Measurements from ENCODE around the gene NFAM1. TPM values are rescaled to one million over a fixed set of nuclear protein-coding genes. Genes with fewer than 3 reads are reported as not detected.

NFAM1 gene
- polyA plus RNA-seq, 1 of the 3 experiments (the other 2 are of a cell fraction) = 0.02 TPM

DNA sequence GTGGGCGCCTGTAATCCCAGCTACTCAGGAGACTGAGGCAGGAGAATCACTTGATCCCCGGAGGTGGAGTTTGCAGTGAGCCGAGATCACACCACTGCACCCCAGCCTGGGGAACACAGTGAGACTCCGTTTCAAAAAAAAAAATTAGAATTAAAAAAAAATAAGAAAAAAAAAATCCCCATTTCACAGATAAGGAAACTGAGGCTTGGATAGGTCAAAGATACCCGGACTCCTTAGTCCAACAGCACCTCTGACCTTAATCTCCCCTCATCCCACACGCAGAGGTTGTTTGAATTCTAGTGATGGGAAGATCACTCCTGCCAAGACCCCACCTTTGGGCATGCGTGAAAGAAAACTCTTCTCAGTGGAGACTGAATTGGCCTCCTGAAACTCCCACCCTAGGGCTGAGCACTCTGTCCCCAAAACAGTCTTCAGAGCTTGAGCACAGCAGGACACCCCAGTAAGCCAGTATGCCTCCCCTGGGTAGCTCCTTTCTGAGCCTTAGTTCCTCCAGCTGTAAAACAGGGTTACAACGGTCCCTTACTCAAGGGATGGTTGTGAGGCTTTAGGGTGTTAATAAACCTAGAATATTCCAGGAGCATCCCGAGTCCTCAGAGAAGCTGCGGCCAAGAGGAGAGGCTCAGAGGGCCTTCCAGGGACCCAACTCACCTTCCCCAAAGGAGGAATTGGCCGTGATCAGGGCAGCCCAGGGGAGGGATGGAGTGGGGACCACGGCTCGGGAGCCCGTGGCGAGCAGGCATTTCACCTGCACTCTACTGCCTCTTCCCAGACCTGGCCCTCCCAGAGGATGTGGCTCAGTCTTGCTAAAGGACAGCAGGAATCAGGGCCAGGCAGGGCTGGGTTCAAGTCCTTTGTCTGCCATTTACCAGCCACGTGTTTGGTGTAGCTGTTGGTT lies 73.3 kb downstream of the NFAM1 start:
- Histone ChIP-seq H3K79me2 (ENCODE audit: insufficient read depth) (no peaks in the 10 kb centered on the region), H2AFZ (ENCODE audit: low read depth) (no peak overlapping the region), H4K20me1 (ENCODE audit: insufficient read depth) (no peaks in the 10 kb centered on the region), H3K36me3 (replicated peaks in 1 of 2; ENCODE audit: control insufficient read depth in 1 of 2, insufficient read depth in 2 of 2, low read length in 1 of 2) (no peaks in the 10 kb centered on the region), H3K4me1 (ENCODE audit: control insufficient read depth in 1 of 2, insufficient read depth in 2 of 2, low read depth in 1 of 2, low read length in 1 of 2) (peaks cover 0 to 4% of the 10 kb centered on the region in 2 experiments; a peak in 2 of 4 replicates), H3K27me3 (ENCODE audit: insufficient read depth) (no peaks in the 10 kb centered on the region), H3K27ac (ENCODE audit: low read depth in 2 of 2, low read length in 1 of 2) (no peak overlapping the region), H3K4me3 (ENCODE audit: low read depth in 2 of 2, low read length in 1 of 2) (no peak overlapping the region), H3K9ac (no peak overlapping the region), H3K9me2 (no peaks in the 10 kb centered on the region), H3K9me3 (no peaks in the 10 kb centered on the region), H3F3A (replicated peaks; ENCODE audit: insufficient read depth) (no peaks in the 10 kb centered on the region), H3K4me2 (no peak overlapping the region)
- WGBS (ENCODE audit: low lambda C conversion rate) = 67% methylated on average over 8 of the region's 16 CpGs
- ChIA-PET POLR2A (no interaction called here), CTCF (no interaction called here)
- no peak for DNase-seq
- TF ChIP-seq NFIC (IDR thresholded peaks at IDR 0.05; ENCODE audit: borderline replicate concordance) (no peak), MXI1 (IDR thresholded peaks at IDR 0.05; ENCODE audit: low read depth, low read length) (no peak), NRF1 (IDR thresholded peaks at IDR 0.05; ENCODE audit: low read depth, low read length) (no peak), SMC3 (IDR thresholded peaks at IDR 0.05; ENCODE audit: low read depth, low read length) (no peak), GATA2 (CRISPR knock-in tag; IDR thresholded peaks at IDR 0.05) (no peak), RAD21 (IDR thresholded peaks at IDR 0.05; ENCODE audit: low read length) (no peak), USF1 (IDR thresholded peaks at IDR 0.05; ENCODE audit: borderline replicate concordance, low read depth) (no peak), POLR2AphosphoS5 (IDR thresholded peaks at IDR 0.05; ENCODE audit: low read depth, low read length) (no peak), MEF2A (IDR thresholded peaks at IDR 0.05; ENCODE audit: borderline replicate concordance, low read depth) (no peak), SIN3A (IDR thresholded peaks at IDR 0.05; ENCODE audit: borderline replicate concordance, low read depth, low read length) (no peak), YY1 (IDR thresholded peaks at IDR 0.05; ENCODE audit: low read depth) (no peak), EZH2phosphoT487 (IDR thresholded peaks at IDR 0.05; ENCODE audit: borderline replicate concordance, low read depth) (no peak), RCOR1 (IDR thresholded peaks at IDR 0.05; ENCODE audit: low read length) (no peak)
- TF ChIP-seq, protein P1, sequence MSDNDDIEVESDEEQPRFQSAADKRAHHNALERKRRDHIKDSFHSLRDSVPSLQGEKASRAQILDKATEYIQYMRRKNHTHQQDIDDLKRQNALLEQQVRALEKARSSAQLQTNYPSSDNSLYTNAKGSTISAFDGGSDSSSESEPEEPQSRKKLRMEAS (IDR thresholded peaks at IDR 0.05; ENCODE audit: low read depth) = no peak

DNA sequence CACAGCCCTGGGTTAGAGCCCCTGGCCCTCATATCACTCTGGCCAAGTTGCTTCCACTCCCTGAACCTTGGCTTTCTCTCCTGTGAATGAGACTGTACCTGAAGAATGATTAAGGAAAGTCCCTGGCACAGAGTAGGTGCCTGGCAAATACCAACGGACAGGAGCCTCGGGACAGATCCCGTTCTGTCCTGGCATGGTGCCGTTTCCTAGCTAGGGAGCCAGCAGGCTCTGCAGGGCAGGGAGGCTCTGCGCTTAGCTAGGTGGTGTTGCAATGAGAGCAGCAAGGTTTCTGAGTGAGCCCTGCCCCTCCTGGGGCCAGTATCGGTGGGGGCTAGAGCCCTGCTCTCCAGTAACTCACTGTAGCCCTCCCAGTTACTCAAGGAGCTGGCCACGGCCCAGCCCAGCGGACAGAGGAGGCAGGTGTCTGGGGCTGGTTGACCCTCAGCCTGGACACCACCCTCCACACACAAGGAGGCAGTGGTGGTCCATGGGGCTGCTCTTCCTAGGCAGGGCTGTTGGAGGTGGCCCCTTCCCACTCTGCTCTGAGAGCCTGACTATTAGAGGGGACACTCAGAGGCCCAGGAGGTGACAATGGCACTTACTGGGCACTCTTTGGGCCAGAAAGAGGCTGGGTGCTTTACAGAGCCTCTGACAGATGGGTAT lies 74.4 kb downstream of the NFAM1 start:
- no peaks in the 10 kb centered on the region for H3F3A ChIP-seq (replicated peaks; ENCODE audit: insufficient read depth)
- 92% methylated on average over 4 of the region's 8 CpGs for WGBS (ENCODE audit: low lambda C conversion rate)
- no peak overlapping the region for H2AFZ ChIP-seq (ENCODE audit: low read depth)
- H3K4me3 ChIP-seq (ENCODE audit: low read depth in 2 of 2, low read length in 1 of 2) = no peak overlapping the region
- no peak for DNase-seq
- H3K27me3 ChIP-seq (ENCODE audit: insufficient read depth) = no peaks in the 10 kb centered on the region
- H4K20me1 ChIP-seq (ENCODE audit: insufficient read depth) = no peaks in the 10 kb centered on the region
- H3K27ac ChIP-seq (ENCODE audit: low read depth in 2 of 2, low read length in 1 of 2) = no peak overlapping the region
- H3K36me3 ChIP-seq (replicated peaks in 1 of 2; ENCODE audit: control insufficient read depth in 1 of 2, insufficient read depth in 2 of 2, low read length in 1 of 2) = no peaks in the 10 kb centered on the region
- H3K4me2 ChIP-seq = no peak overlapping the region
- no peak for TF ChIP-seq YY1 (IDR thresholded peaks at IDR 0.05; ENCODE audit: low read depth)
- TF ChIP-seq FOXM1 (IDR thresholded peaks at IDR 0.05; ENCODE audit: low read depth) = no peak
- TF ChIP-seq TEAD4 (IDR thresholded peaks at IDR 0.05; ENCODE audit: borderline replicate concordance, insufficient read depth) = no peak
- TF ChIP-seq, protein P2, sequence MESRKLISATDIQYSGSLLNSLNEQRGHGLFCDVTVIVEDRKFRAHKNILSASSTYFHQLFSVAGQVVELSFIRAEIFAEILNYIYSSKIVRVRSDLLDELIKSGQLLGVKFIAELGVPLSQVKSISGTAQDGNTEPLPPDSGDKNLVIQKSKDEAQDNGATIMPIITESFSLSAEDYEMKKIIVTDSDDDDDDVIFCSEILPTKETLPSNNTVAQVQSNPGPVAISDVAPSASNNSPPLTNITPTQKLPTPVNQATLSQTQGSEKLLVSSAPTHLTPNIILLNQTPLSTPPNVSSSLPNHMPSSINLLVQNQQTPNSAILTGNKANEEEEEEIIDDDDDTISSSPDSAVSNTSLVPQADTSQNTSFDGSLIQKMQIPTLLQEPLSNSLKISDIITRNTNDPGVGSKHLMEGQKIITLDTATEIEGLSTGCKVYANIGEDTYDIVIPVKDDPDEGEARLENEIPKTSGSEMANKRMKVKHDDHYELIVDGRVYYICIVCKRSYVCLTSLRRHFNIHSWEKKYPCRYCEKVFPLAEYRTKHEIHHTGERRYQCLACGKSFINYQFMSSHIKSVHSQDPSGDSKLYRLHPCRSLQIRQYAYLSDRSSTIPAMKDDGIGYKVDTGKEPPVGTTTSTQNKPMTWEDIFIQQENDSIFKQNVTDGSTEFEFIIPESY (IDR thresholded peaks at IDR 0.05; ENCODE audit: borderline replicate concordance, low read depth) = no peak
- no peak for TF ChIP-seq IRF3 (IDR thresholded peaks at IDR 0.05; ENCODE audit: low read depth, low read length)
- peaks cover 0 to 8% of the 10 kb centered on the region in 2 experiments; a peak in 2 of 4 replicates for H3K4me1 ChIP-seq (ENCODE audit: control insufficient read depth in 1 of 2, insufficient read depth in 2 of 2, low read depth in 1 of 2, low read length in 1 of 2)
- no peaks in the 10 kb centered on the region for H3K79me2 ChIP-seq (ENCODE audit: insufficient read depth)
- no peaks in the 10 kb centered on the region for H3K9me2 ChIP-seq
- ChIA-PET CTCF (no interaction called here), POLR2A (no interaction called here)
- no peak overlapping the region for H3K9ac ChIP-seq
- H3K9me3 ChIP-seq = no peaks in the 10 kb centered on the region

All from SK-N-SH (cell line).